ENCODE results near the gene GDF15. TPM values are rescaled to one million over a fixed set of nuclear protein-coding genes. Genes with fewer than 3 reads are reported as not detected.
"Not testable (repeated sequence)": the region's sequence is repeated elsewhere in the genome, so short reads cannot be mapped to it uniquely, and the experiment has no call there.

The GDF15 gene
- total RNA-seq, 2 experiments from 2014 or later: not detected

GRCh38 chr19:18368504-18369222 is 17.3 kb upstream of the GDF15 start:
- Mint-ChIP-seq H3K4me3 (no peak overlapping the region), H3K9me3 (ENCODE audit: low read depth) (no peaks in the 10 kb centered on the region), H3K27ac (no peak overlapping the region), H3K4me1 (peaks cover 22% of the 10 kb centered on the region), H3K27me3 (no peaks in the 10 kb centered on the region), H3K36me3 (peaks cover 18% of the 10 kb centered on the region)
- DNase-seq (no peak), ATAC-seq (no peak)
- CTCF ChIA-PET: interaction anchor here (2.1 kb wide), 1 partner anchor 20 kb away, joined by 7 read pairs; no protein-coding TSS in a partner anchor

GRCh38 chr19:18373407-18373891 is 12.5 kb upstream of the GDF15 start:
- Mint-ChIP-seq H3K4me3 (peak overlapping the region; percentile 27), H3K4me1 (peaks cover 21% of the 10 kb centered on the region), H3K27me3 (no peaks in the 10 kb centered on the region), H3K27ac (peak overlapping the region; percentile 76), H3K36me3 (no peaks in the 10 kb centered on the region), H3K9me3 (ENCODE audit: low read depth) (no peaks in the 10 kb centered on the region)
- DNase-seq (no peak), ATAC-seq (no peak)
- CTCF ChIA-PET: interaction anchor here (1.2 to 3.1 kb wide), 5 partner anchors 13 to 68 kb away, joined by 3 to 28 read pairs (median 4); partner anchors contain the start of gene GDF15

- Mint-ChIP-seq H3K9me3 (ENCODE audit: low read depth) (no peaks in the 10 kb centered on the region), H3K27ac (peak overlapping the region; percentile 76), H3K4me1 (peaks cover 21% of the 10 kb centered on the region), H3K27me3 (no peaks in the 10 kb centered on the region), H3K4me3 (peak overlapping the region; percentile 27), H3K36me3 (no peaks in the 10 kb centered on the region)
- CTCF ChIA-PET: interaction anchor here (0.6 to 3.1 kb wide), 7 partner anchors 12 to 69 kb away, joined by 3 to 28 read pairs (median 4); partner anchors contain the start of gene GDF15
- peak; percentile 95 for DNase-seq
- ATAC-seq: peak; percentile 92
Measured at GRCh38 chr19:18373892-18374629, 11.9 kb upstream of the GDF15 start.

- DNase-seq (no peak), ATAC-seq (no peak)
- no peaks in the 10 kb centered on the region for H3K36me3 Mint-ChIP-seq
- H3K4me3 Mint-ChIP-seq: no peak overlapping the region
- H3K27ac Mint-ChIP-seq: no peak overlapping the region
- H3K9me3 Mint-ChIP-seq (ENCODE audit: low read depth): no peaks in the 10 kb centered on the region
- H3K4me1 Mint-ChIP-seq: peaks cover 21% of the 10 kb centered on the region
- CTCF ChIA-PET: interaction anchor here (1.2 to 1.3 kb wide), 2 partner anchors 11 to 125 kb away, joined by 3 to 4 read pairs; no protein-coding TSS in a partner anchor
- H3K27me3 Mint-ChIP-seq: no peaks in the 10 kb centered on the region
Measured at GRCh38 chr19:18377026-18377425, 8.9 kb upstream of the GDF15 start.

DNA sequence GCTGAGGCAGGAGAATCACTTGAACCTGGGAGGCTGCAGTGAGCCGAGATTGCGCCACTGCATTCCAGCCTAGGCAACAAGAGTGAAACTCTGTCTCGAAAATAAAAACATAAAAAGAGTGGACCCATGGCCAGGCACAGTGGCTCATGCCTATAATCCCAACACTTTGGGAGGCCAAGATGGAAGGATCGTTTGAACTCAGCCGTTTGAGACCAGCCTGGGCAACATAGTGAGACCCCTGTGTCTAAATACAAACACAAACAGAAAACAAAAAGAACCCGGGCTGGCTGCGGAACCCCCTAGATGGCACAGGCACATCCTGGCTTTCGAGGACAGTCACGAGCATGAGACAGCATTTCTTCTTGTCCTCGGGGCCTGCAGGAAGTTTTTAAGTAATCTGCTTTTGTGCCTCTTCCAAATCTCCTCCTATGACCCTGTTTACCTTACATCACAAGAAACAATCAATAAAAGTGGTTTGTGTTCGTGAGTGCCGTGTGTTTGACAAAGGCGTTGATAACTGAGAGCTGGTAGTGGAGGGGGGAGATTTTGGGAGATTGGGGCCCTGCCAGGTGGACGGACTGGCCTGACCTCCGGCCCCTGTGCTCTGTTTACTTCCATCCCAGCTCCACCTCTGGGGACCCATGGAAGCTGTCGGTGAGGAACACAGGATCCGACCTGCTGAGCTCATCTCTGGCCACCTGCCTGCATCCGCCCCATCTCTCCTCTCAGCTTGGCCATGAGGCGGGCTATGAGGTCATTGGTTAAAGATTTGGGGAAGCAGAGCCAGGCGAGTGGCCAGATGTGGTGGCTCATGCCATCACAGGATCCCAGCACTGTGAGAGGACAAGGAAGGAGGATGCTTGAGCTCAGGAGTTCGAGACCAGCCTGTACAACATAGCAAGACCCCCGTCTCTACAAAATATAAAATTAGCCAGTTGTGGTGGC is 5.9 kb upstream of the GDF15 start:
- CTCF ChIA-PET: interaction anchor here (0.7 to 15.3 kb wide), 4 partner anchors 9 to 100 kb away, joined by 3 to 278 read pairs (median 6); partner anchors contain the start of gene SSBP4
- DNase-seq (no peak), ATAC-seq (no peak)
- no peak overlapping the region for H3K27ac Mint-ChIP-seq
- H3K4me3 Mint-ChIP-seq: no peak overlapping the region
- H3K36me3 Mint-ChIP-seq: no peaks in the 10 kb centered on the region
- H3K9me3 Mint-ChIP-seq (ENCODE audit: low read depth): no peaks in the 10 kb centered on the region
- H3K27me3 Mint-ChIP-seq: peaks cover 8% of the 10 kb centered on the region
- H3K4me1 Mint-ChIP-seq: peaks cover 2% of the 10 kb centered on the region

- no peak for ATAC-seq
- H3K36me3 Mint-ChIP-seq: no peaks in the 10 kb centered on the region
- CTCF ChIA-PET: interaction anchor here (0.8 to 15.3 kb wide), 4 partner anchors 8 to 70 kb away, joined by 3 to 278 read pairs (median 6); partner anchors contain the start of genes LSM4 and SSBP4
Measured at GRCh38 chr19:18380843-18381242, 5.1 kb upstream of the GDF15 start.

GRCh38 chr19:18383622-18384021 is 2.3 kb upstream of the GDF15 start:
- ATAC-seq; H3K36me3 Mint-ChIP-seq; H3K9me3 Mint-ChIP-seq (ENCODE audit: low read depth); H3K4me3 Mint-ChIP-seq; H3K27ac Mint-ChIP-seq; DNase-seq: not testable (repeated sequence)
- H3K4me1 Mint-ChIP-seq: peaks cover 18% of the 10 kb centered on the region
- H3K27me3 Mint-ChIP-seq: peaks cover 39% of the 10 kb centered on the region
- CTCF ChIA-PET: interaction anchor here (15.3 kb wide), 1 partner anchor 34 kb away, joined by 278 read pairs; the partner anchor contains the start of gene SSBP4

More at GRCh38 chr19:18380843-18381242, 5.1 kb upstream of the GDF15 start:
- no peaks in the 10 kb centered on the region for H3K9me3 Mint-ChIP-seq (ENCODE audit: low read depth)
- H3K27ac Mint-ChIP-seq: no peak overlapping the region
- DNase-seq: no peak
- peaks cover 5% of the 10 kb centered on the region for H3K4me1 Mint-ChIP-seq
- peaks cover 13% of the 10 kb centered on the region for H3K27me3 Mint-ChIP-seq
- no peak overlapping the region for H3K4me3 Mint-ChIP-seq

DNA sequence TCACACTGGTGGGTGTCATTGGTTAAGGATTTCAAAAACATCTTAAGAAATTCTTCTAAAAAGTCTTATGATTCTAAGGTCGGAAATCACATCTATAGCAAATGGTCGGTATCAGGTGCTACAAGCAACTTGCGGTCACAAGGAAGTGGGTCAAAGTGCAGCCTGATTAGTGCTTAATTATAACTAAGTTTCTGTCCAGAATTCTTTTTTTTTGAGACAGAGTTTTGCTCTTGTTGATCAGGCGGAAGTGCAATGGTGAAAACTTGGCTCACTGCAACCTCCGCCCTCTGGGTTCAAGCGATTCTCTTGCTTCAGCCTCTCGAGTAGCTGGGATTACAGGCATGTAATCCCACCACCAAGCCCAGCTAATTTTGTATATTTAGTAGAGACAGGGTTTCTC is 1.2 kb upstream of the GDF15 start:
- DNase-seq (no peak), ATAC-seq (no peak)
- Mint-ChIP-seq H3K9me3 (ENCODE audit: low read depth) (no peaks in the 10 kb centered on the region), H3K27me3 (peaks cover 49% of the 10 kb centered on the region), H3K27ac (no peak overlapping the region), H3K36me3 (no peaks in the 10 kb centered on the region), H3K4me1 (peaks cover 19% of the 10 kb centered on the region), H3K4me3 (no peak overlapping the region)
- CTCF ChIA-PET: interaction anchor here (15.3 kb wide), 1 partner anchor 32 kb away, joined by 278 read pairs; the partner anchor contains the start of gene SSBP4

DNA sequence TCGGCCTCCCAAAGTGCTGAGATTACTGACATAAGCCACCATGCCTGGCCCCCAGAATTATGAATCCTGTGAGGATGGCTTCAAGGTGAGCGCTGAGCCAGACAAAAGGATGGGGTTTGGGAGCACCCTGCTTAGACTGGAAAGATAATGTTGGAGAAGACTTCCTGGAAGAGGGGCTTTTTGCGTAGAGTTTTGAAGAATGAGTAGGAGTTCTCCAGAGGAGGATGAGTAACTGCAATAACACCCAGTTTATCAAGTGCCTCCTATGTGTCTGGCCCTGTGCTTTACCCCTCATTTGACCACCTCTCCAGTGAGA is 641 bp upstream of the GDF15 start:
- peaks cover 55% of the 10 kb centered on the region for H3K27me3 Mint-ChIP-seq
- H3K9me3 Mint-ChIP-seq (ENCODE audit: low read depth): no peaks in the 10 kb centered on the region
- H3K36me3 Mint-ChIP-seq: no peaks in the 10 kb centered on the region
- no peak overlapping the region for H3K27ac Mint-ChIP-seq
- peaks cover 19% of the 10 kb centered on the region for H3K4me1 Mint-ChIP-seq
- ATAC-seq: no peak
- CTCF ChIA-PET: interaction anchor here (0.5 to 15.3 kb wide), 7 partner anchors 11 to 107 kb away, joined by 3 to 278 read pairs (median 7); partner anchors contain the start of genes LRRC25 and SSBP4
- no peak overlapping the region for H3K4me3 Mint-ChIP-seq
- DNase-seq: no peak

DNA sequence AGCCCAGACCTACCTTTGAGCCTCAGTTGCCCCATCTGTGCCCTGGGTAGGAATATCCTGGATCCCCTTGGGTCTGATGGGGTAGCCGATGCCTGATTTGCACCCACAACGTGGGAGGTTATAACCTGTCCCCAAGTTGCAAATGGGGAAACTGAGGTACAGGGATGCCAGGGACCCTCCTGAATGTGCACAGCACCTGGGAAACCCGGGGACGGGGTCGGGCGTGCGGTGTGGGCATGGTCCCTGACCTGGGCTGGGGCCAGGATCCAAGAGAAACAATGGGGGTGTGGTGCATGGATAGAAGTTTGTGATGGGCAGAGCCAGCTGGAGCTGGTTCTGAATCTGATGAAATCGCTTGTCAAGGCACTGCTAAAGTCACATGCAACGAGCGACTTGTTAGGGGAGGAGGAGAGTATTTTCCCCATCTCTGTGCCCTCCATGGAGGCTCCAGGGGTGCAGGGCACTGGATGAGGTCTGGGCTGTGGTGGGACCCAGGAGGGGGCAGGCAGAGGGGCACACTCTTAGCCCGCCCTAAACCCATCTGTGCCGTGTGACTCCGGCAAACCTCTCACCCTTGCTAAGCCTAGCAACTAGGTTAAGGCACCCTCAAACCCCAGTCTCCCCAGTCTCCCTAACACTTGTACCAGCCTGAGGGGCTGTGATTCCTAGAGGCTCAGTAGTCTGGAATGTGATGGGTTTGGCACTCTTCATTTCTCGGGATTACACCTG is 749 bp downstream of the GDF15 start:
- Mint-ChIP-seq H3K27me3 (peaks cover 61% of the 10 kb centered on the region), H3K4me1 (peaks cover 19% of the 10 kb centered on the region), H3K4me3 (no peak overlapping the region), H3K27ac (no peak overlapping the region), H3K9me3 (ENCODE audit: low read depth) (no peaks in the 10 kb centered on the region), H3K36me3 (no peaks in the 10 kb centered on the region)
- DNase-seq: no peak
- no peak for ATAC-seq
- CTCF ChIA-PET: interaction anchor here (0.6 to 15.3 kb wide), 15 partner anchors 12 to 209 kb away, joined by 3 to 278 read pairs (median 11); partner anchors contain the start of genes JUND, LRRC25 and SSBP4

GRCh38 chr19:18388100-18388959 is 2.4 kb downstream of the GDF15 start:
- Mint-ChIP-seq H3K9me3 (ENCODE audit: low read depth) (no peaks in the 10 kb centered on the region), H3K4me1 (peaks cover 25% of the 10 kb centered on the region), H3K27ac (no peak overlapping the region), H3K4me3 (peak overlapping the region; percentile 66), H3K36me3 (no peaks in the 10 kb centered on the region), H3K27me3 (peaks cover 59% of the 10 kb centered on the region)
- CTCF ChIA-PET: interaction anchor here (0.6 to 15.3 kb wide), 54 partner anchors 8 to 830 kb away, joined by 3 to 278 read pairs (median 4); partner anchors contain the start of genes JUND, LRRC25, LSM4 and MPV17L2
- DNase-seq (peak; percentile 86), ATAC-seq (peak; percentile 88)
